Cardiac septum (tissue), 1 donor: ENCODE data around the gene OLFML2A. TPM values are rescaled to one million over a fixed set of nuclear protein-coding genes. Genes with fewer than 3 reads are reported as not detected.

Experiments used
- DNase-seq: peaks from one replicate; pipeline ENCODE4 v3.0.0-alpha.2; 2020; ENCODE audit warnings: low spot score
- intact Hi-C: fragments of 100-400 bp; cut with DNase I; formaldehyde crosslinking; loops from one replicate; pipeline ENCODE4 v1.14.0; 2022
- total RNA-seq: library from RNA; stranded (reverse); fragmentation: NEBNext Ultra II Directional; extraction: Animal tissue kit (Norgen Biotek cat#: 25700); gene quantifications from one replicate; pipeline ENCODE4 v1.2.1, GENCODE V29; 2021
- donor health status: DM: no; HTN: no; CAD: no.

Gene OLFML2A
- total RNA-seq, 1 donor from 2014 or later, result 46.4 TPM

- DNase-seq, result no peak
- intact Hi-C loops, result no loop called here
Observed at GRCh38 chr9:124758691-124759090, 18.2 kb upstream of the OLFML2A start.

- intact Hi-C loops, result no loop called here
- no peak for DNase-seq
Observed at GRCh38 chr9:124759327-124759726, 17.6 kb upstream of the OLFML2A start.

GRCh38 chr9:124760719-124761118, 16.2 kb upstream of the OLFML2A start:
- no peak for DNase-seq
- intact Hi-C loops, result no loop called here

GRCh38 chr9:124761196-124761595, 15.7 kb upstream of the OLFML2A start:
- no peak for DNase-seq
- intact Hi-C loops, result no loop called here

- no peak for DNase-seq
- intact Hi-C loops, result no loop called here
Observed at GRCh38 chr9:124761710-124762109, 15.2 kb upstream of the OLFML2A start.

GRCh38 chr9:124762633-124763032, 14.3 kb upstream of the OLFML2A start:
- intact Hi-C loops, result no loop called here
- DNase-seq, result no peak

- intact Hi-C loops, result no loop called here
- no peak for DNase-seq
Observed at GRCh38 chr9:124764774-124765438, 12.0 kb upstream of the OLFML2A start.

- intact Hi-C loops, result no loop called here
- no peak for DNase-seq
Observed at GRCh38 chr9:124765439-124765835, 11.5 kb upstream of the OLFML2A start.

- no peak for DNase-seq
- intact Hi-C loops, result no loop called here
Observed at GRCh38 chr9:124766326-124766725, 10.6 kb upstream of the OLFML2A start.

GRCh38 chr9:124766815-124767554, 9.9 kb upstream of the OLFML2A start:
- intact Hi-C loops, result no loop called here
- no peak for DNase-seq

- DNase-seq, result no peak
- intact Hi-C loops, result no loop called here
Observed at GRCh38 chr9:124767821-124768220, 9.1 kb upstream of the OLFML2A start.

- intact Hi-C loops, result no loop called here
- no peak for DNase-seq
Observed at GRCh38 chr9:124768334-124768733, 8.6 kb upstream of the OLFML2A start.

- DNase-seq, result no peak
- intact Hi-C loops, result no loop called here
Observed at GRCh38 chr9:124768750-124769548, 8.0 kb upstream of the OLFML2A start.

- intact Hi-C loops, result loop anchor here (10.0 kb wide), 2 partner anchors 375 to 605 kb away; partner anchors contain the start of gene SCAI
Observed at GRCh38 chr9:124769549-124770358, 7.2 kb upstream of the OLFML2A start.

GRCh38 chr9:124770359-124771020, 6.4 kb upstream of the OLFML2A start:
- peak; percentile 82 for DNase-seq
- intact Hi-C loops, result loop anchor here (10.0 kb wide), 2 partner anchors 374 to 604 kb away; partner anchors contain the start of gene SCAI

More at GRCh38 chr9:124769549-124770358, 7.2 kb upstream of the OLFML2A start:
- no peak for DNase-seq

- intact Hi-C loops, result loop anchor here (10.0 kb wide), 2 partner anchors 374 to 604 kb away; partner anchors contain the start of gene SCAI
- DNase-seq, result peak; percentile 98
Observed at GRCh38 chr9:124771021-124771866, 5.7 kb upstream of the OLFML2A start, which contains the start of gene NR6A1. Gene NR6A1 (minus strand): TSS chr9:124771311.

GRCh38 chr9:124771867-124772679, 4.9 kb upstream of the OLFML2A start:
- DNase-seq, result peak; percentile 83
- intact Hi-C loops, result loop anchor here (2.0 to 10.0 kb wide), 3 partner anchors 169 to 603 kb away; partner anchors contain the start of genes GOLGA1 and SCAI
